ENCODE measurements around the gene POLE3. TPM values are rescaled to one million over a fixed set of nuclear protein-coding genes. Genes with fewer than 3 reads are reported as not detected.

POLE3 gene
- total RNA-seq, 1 experiment from 2014 or later: 64.5 TPM

DNA sequence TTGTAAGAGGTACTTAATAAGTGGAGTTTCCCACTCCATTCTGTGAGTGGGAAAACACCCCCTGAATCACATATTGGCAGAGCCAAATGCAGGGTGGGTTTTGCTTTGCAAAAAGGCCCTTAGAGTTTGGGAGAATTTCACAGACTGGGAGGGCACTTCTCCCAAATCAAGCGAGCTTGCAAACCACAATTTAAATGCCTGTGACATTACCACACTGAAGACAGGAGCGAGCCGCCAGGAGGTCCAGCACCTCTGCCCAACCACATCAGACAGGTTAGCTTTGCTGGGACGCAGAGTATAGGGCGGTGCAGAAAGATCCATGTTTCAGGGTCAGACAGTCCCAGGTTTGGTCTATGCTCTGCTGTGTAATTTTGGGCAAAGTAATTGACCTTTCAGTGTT is 11.7 kb downstream of the POLE3 start:
- H3K79me2 ChIP-seq (ENCODE audit: low read depth): no peaks in the 10 kb centered on the region
- H3F3A ChIP-seq (ENCODE audit: insufficient read depth, low read depth): peaks cover 29% of the 10 kb centered on the region
- no peaks in the 10 kb centered on the region for H3K9me3 ChIP-seq (ENCODE audit: insufficient read depth, low read depth)
- BruUV-seq (replicated peaks): no TSS peak
- intact Hi-C loops (cut with micrococcal nuclease; ENCODE audit: unreplicated experiment): no loop called here
- peaks cover 32% of the 10 kb centered on the region for H3K4me1 ChIP-seq (replicated peaks; ENCODE audit: insufficient read depth)
- no peak overlapping the region for H3K4me3 ChIP-seq
- H3K9me2 ChIP-seq (ENCODE audit: insufficient read depth): no peaks in the 10 kb centered on the region
- 0 out of 2 replicates have a peak, but pooled peaks cover 7% of the 10 kb centered on the region for H4K20me1 ChIP-seq (ENCODE audit: insufficient read depth)
- peak overlapping the region; percentile 45; the same call in 1 of the 2 replicates for H3K4me2 ChIP-seq
- no peak overlapping the region for H2AFZ ChIP-seq
- no peaks in the 10 kb centered on the region for H3K36me3 ChIP-seq (ENCODE audit: low read depth)
- ChIA-PET POLR2A (ENCODE audit: unreplicated experiment) (interaction anchor here (0.5 to 1.7 kb wide), 2 partner anchors 46 to 49 kb away, joined by 6 to 8 read pairs; no protein-coding TSS in a partner anchor), CTCF (interaction anchor here (0.9 to 2.8 kb wide), 3 partner anchors 50 to 59 kb away, joined by 3 to 9 read pairs (median 4); partner anchors contain the start of gene WDR31)
- DNase-seq: no peak
- no peaks in the 10 kb centered on the region for H3K27me3 ChIP-seq (ENCODE audit: insufficient read depth, low read depth)
- TF ChIP-seq, protein P1, sequence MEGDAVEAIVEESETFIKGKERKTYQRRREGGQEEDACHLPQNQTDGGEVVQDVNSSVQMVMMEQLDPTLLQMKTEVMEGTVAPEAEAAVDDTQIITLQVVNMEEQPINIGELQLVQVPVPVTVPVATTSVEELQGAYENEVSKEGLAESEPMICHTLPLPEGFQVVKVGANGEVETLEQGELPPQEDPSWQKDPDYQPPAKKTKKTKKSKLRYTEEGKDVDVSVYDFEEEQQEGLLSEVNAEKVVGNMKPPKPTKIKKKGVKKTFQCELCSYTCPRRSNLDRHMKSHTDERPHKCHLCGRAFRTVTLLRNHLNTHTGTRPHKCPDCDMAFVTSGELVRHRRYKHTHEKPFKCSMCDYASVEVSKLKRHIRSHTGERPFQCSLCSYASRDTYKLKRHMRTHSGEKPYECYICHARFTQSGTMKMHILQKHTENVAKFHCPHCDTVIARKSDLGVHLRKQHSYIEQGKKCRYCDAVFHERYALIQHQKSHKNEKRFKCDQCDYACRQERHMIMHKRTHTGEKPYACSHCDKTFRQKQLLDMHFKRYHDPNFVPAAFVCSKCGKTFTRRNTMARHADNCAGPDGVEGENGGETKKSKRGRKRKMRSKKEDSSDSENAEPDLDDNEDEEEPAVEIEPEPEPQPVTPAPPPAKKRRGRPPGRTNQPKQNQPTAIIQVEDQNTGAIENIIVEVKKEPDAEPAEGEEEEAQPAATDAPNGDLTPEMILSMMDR (conservative IDR thresholded peaks at IDR 0.05): no peak
- no peak for TF ChIP-seq EZH2 (IDR thresholded peaks at IDR 0.05; ENCODE audit: low read depth)
- peak overlapping the region; percentile 34 for H3K27ac ChIP-seq

- Histone ChIP-seq H3K4me1 (replicated peaks; ENCODE audit: insufficient read depth) (peaks cover 32% of the 10 kb centered on the region), H3K9me3 (ENCODE audit: insufficient read depth, low read depth) (no peaks in the 10 kb centered on the region), H3K27me3 (ENCODE audit: insufficient read depth, low read depth) (no peaks in the 10 kb centered on the region), H3K9me2 (ENCODE audit: insufficient read depth) (no peaks in the 10 kb centered on the region), H4K20me1 (ENCODE audit: insufficient read depth) (0 out of 2 replicates have a peak, but pooled peaks cover 7% of the 10 kb centered on the region), H3K36me3 (ENCODE audit: low read depth) (no peaks in the 10 kb centered on the region), H3F3A (ENCODE audit: insufficient read depth, low read depth) (peaks cover 29% of the 10 kb centered on the region), H3K4me2 (no peak overlapping the region), H2AFZ (no peak overlapping the region), H3K4me3 (no peak overlapping the region), H3K79me2 (ENCODE audit: low read depth) (no peaks in the 10 kb centered on the region), H3K27ac (no peak overlapping the region)
- intact Hi-C loops (cut with micrococcal nuclease; ENCODE audit: unreplicated experiment): no loop called here
- CTCF ChIA-PET: interaction anchor here (0.6 kb wide), 1 partner anchor 173 kb away, joined by 9 read pairs; no protein-coding TSS in a partner anchor
- no TSS peak for BruUV-seq (replicated peaks)
- no peak for DNase-seq
- TF ChIP-seq, protein P1 (conservative IDR thresholded peaks at IDR 0.05): no peak
- TF ChIP-seq EZH2 (IDR thresholded peaks at IDR 0.05; ENCODE audit: low read depth): no peak
- POLR2A ChIA-PET (ENCODE audit: unreplicated experiment): interaction anchor here (0.5 kb wide), 1 partner anchor 27 kb away, joined by 3 read pairs; no protein-coding TSS in a partner anchor
Observed at GRCh38 chr9:113397203-113397631, 13.3 kb downstream of the POLE3 start.

- ChIA-PET POLR2A (ENCODE audit: unreplicated experiment) (interaction anchor here (0.6 to 0.7 kb wide), 2 partner anchors 52 to 644 kb away, joined by 3 to 5 read pairs; no protein-coding TSS in a partner anchor), CTCF (no interaction called here)
- Histone ChIP-seq H3K79me2 (ENCODE audit: low read depth) (no peaks in the 10 kb centered on the region), H3K4me3 (no peak overlapping the region), H3K27ac (no peak overlapping the region), H3K4me2 (no peak overlapping the region), H3K4me1 (replicated peaks; ENCODE audit: insufficient read depth) (peaks cover 22% of the 10 kb centered on the region), H3K36me3 (ENCODE audit: low read depth) (no peaks in the 10 kb centered on the region), H3K27me3 (ENCODE audit: insufficient read depth, low read depth) (no peaks in the 10 kb centered on the region), H3K9me2 (ENCODE audit: insufficient read depth) (no peaks in the 10 kb centered on the region), H3F3A (ENCODE audit: insufficient read depth, low read depth) (peaks cover 23% of the 10 kb centered on the region), H2AFZ (no peak overlapping the region), H3K9me3 (ENCODE audit: insufficient read depth, low read depth) (no peaks in the 10 kb centered on the region), H4K20me1 (ENCODE audit: insufficient read depth) (0 out of 2 replicates have a peak, but pooled peaks cover 7% of the 10 kb centered on the region)
- BruUV-seq (replicated peaks): no TSS peak
- intact Hi-C loops (cut with micrococcal nuclease; ENCODE audit: unreplicated experiment): no loop called here
- TF ChIP-seq, protein P1 (conservative IDR thresholded peaks at IDR 0.05): no peak
- TF ChIP-seq EZH2 (IDR thresholded peaks at IDR 0.05; ENCODE audit: low read depth): no peak
- DNase-seq: no peak
Observed at GRCh38 chr9:113395000-113395861, 15.2 kb downstream of the POLE3 start.

Measured in PC-9 (cell line).